HCT116 (cell line): Measurements from ENCODE around the gene NDUFS4.

Experiments
- CTCF ChIP-seq, 3 experiments: fragments of 200-600 bp in 1 of 3; sonication (generic) in 1 of 3; IDR thresholded peaks in 2 of 3; conservative IDR thresholded peaks in 1 of 3; 2 replicates each; pipeline ENCODE4 v1.5.1; 2012 to 2017; ENCODE audit warnings: low read depth in 2 of 3, low read length in 2 of 3, antibody characterized with exemption in 1 of 3, borderline replicate concordance in 1 of 3, control low read depth in 1 of 3, mild to moderate bottlenecking in 1 of 3, mixed read lengths in 1 of 3, mixed run types in 1 of 3, moderate library complexity in 1 of 3; ENCODE audit not compliant: insufficient read depth in 1 of 3
- ELF1 ChIP-seq: IDR thresholded peaks from 2 replicates; pipeline ENCODE4 v1.6.1; 2012; ENCODE audit warnings: low read depth, borderline replicate concordance
- POLR2A ChIP-seq: IDR thresholded peaks from 2 replicates; pipeline ENCODE4 v1.7.0; 2011; ENCODE audit warnings: borderline replicate concordance; ENCODE audit not compliant: insufficient read depth, insufficient read length; ENCODE audit errors: extremely low read depth

GRCh38 chr5:53537711-53538110 lies 22.7 kb upstream of the NDUFS4 start:
- no peak for TF ChIP-seq CTCF (IDR thresholded peaks at IDR 0.05 in 2 of 3, conservative IDR thresholded peaks at IDR 0.05 in 1 of 3; ENCODE audit: borderline replicate concordance in 1 of 3, insufficient read depth in 1 of 3, low read depth in 2 of 3, low read length in 2 of 3)
- TF ChIP-seq ELF1, result no peak
- no peak for TF ChIP-seq POLR2A
